ENCODE measurements around the gene EEFSEC. TPM values are rescaled to one million over a fixed set of nuclear protein-coding genes. Genes with fewer than 3 reads are reported as not detected.

EEFSEC gene
- total RNA-seq, 2 experiments from 2014 or later = 17.7 to 25.3 TPM

DNA sequence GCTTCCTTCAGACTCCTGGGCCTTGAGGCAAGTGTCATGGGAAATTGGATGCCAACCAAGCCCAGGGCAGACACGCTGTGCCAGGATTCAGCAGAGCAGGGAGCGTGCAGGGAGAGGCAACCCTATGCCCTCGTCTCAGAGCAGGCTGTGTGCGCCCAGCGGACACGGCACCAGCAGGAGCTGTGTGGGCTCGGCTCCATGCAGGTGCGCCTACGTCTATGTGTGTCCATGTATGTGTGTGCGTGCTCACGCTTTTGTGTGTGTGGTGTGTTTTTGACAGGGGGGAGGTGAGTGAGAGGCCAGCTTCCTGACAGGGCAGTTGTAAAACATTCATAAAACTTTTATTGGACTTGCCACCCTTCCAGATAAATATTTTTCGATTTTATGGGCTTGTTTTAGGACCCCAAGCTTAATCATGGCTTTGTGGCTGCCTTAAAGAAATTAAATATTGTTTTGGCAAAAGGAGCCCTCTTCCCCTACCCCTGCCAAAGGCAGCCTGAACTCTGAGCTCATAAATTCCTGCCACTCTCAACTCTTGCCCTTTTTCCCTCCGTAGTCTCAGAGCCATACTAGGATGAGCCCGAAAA, 229.0 kb downstream of the EEFSEC start:
- DNase-seq (ENCODE audit: low spot score) = no peak
- Histone ChIP-seq H3K36me3 (ENCODE audit: insufficient read depth, low read length) (no peaks in the 10 kb centered on the region), H3K79me2 (ENCODE audit: insufficient read depth, low read depth, low read length) (no peaks in the 10 kb centered on the region), H2AFZ (ENCODE audit: low read length) (no peak overlapping the region), H3K27ac (ENCODE audit: low read depth, low read length, poor library complexity, severe bottlenecking) (no peak overlapping the region), H3K9me2 (ENCODE audit: insufficient read depth, low read length) (no peaks in the 10 kb centered on the region), H3K4me3 (ENCODE audit: low read depth, low read length, poor library complexity, severe bottlenecking) (no peak overlapping the region), H3K4me1 (ENCODE audit: insufficient read depth, low read length, poor library complexity, severe bottlenecking) (no peaks in the 10 kb centered on the region), H3K4me2 (ENCODE audit: low read length) (no peak overlapping the region), H3K9me3 (ENCODE audit: low read length) (no peaks in the 10 kb centered on the region), H4K20me1 (ENCODE audit: insufficient read depth, low read length) (no peaks in the 10 kb centered on the region)
- no TSS peak for BruUV-seq (replicated peaks)
- intact Hi-C loops (cut with micrococcal nuclease; ENCODE audit: unreplicated experiment) = no loop called here
- ChIA-PET CTCF (ENCODE audit: unreplicated experiment) (no interaction called here), POLR2A (interaction anchor here (0.8 to 1.1 kb wide), 2 partner anchors 12 to 13 kb away, joined by 4 read pairs; no protein-coding TSS in a partner anchor)
- no peak for TF ChIP-seq EZH2phosphoT487 (IDR thresholded peaks at IDR 0.05; ENCODE audit: borderline replicate concordance, low read depth, low read length)
- TF ChIP-seq, protein P1, sequence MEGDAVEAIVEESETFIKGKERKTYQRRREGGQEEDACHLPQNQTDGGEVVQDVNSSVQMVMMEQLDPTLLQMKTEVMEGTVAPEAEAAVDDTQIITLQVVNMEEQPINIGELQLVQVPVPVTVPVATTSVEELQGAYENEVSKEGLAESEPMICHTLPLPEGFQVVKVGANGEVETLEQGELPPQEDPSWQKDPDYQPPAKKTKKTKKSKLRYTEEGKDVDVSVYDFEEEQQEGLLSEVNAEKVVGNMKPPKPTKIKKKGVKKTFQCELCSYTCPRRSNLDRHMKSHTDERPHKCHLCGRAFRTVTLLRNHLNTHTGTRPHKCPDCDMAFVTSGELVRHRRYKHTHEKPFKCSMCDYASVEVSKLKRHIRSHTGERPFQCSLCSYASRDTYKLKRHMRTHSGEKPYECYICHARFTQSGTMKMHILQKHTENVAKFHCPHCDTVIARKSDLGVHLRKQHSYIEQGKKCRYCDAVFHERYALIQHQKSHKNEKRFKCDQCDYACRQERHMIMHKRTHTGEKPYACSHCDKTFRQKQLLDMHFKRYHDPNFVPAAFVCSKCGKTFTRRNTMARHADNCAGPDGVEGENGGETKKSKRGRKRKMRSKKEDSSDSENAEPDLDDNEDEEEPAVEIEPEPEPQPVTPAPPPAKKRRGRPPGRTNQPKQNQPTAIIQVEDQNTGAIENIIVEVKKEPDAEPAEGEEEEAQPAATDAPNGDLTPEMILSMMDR (conservative IDR thresholded peaks at IDR 0.05; ENCODE audit: low read length) = no peak

GRCh38 chr3:128383316-128384235, 230.3 kb downstream of the EEFSEC start:
- TF ChIP-seq, protein P1 (conservative IDR thresholded peaks at IDR 0.05; ENCODE audit: low read length) = no peak
- no peak for TF ChIP-seq EZH2phosphoT487 (IDR thresholded peaks at IDR 0.05; ENCODE audit: borderline replicate concordance, low read depth, low read length)
- no TSS peak for BruUV-seq (replicated peaks)
- intact Hi-C loops (cut with micrococcal nuclease; ENCODE audit: unreplicated experiment) = no loop called here

More at GRCh38 chr3:128383316-128384235, 230.3 kb downstream of the EEFSEC start:
- H2AFZ ChIP-seq (ENCODE audit: low read length) = no peak overlapping the region
- no peaks in the 10 kb centered on the region for H4K20me1 ChIP-seq (ENCODE audit: insufficient read depth, low read length)
- H3K9me3 ChIP-seq (ENCODE audit: low read length) = no peaks in the 10 kb centered on the region
- H3K4me1 ChIP-seq (ENCODE audit: insufficient read depth, low read length, poor library complexity, severe bottlenecking) = no peaks in the 10 kb centered on the region
- no peaks in the 10 kb centered on the region for H3K79me2 ChIP-seq (ENCODE audit: insufficient read depth, low read depth, low read length)
- POLR2A ChIA-PET = interaction anchor here (0.5 to 1.1 kb wide), 2 partner anchors 14 to 296 kb away, joined by 3 to 4 read pairs; no protein-coding TSS in a partner anchor
- H3K4me3 ChIP-seq (ENCODE audit: low read depth, low read length, poor library complexity, severe bottlenecking) = no peak overlapping the region
- no peaks in the 10 kb centered on the region for H3K36me3 ChIP-seq (ENCODE audit: insufficient read depth, low read length)
- H3K9me2 ChIP-seq (ENCODE audit: insufficient read depth, low read length) = no peaks in the 10 kb centered on the region
- CTCF ChIA-PET (ENCODE audit: unreplicated experiment) = no interaction called here
- H3K4me2 ChIP-seq (ENCODE audit: low read length) = no peak overlapping the region
- no peak for DNase-seq (ENCODE audit: low spot score)
- H3K27ac ChIP-seq (ENCODE audit: low read depth, low read length, poor library complexity, severe bottlenecking) = no peak overlapping the region

Measured in OCI-LY7 (cell line).